Left colon (tissue), 2 donors: ENCODE results near the gene TRPV2. TPM values are rescaled to one million over a fixed set of nuclear protein-coding genes. Genes with fewer than 3 reads are reported as not detected.
"Not testable (repeated sequence)": the region's sequence is repeated elsewhere in the genome, so short reads cannot be mapped to it uniquely, and the experiment has no call there.

Experiments used
- ATAC-seq: fragments of 200-7000 bp; cut with Tn5 transposase; one replicate; pipeline ENCODE4 v1.9.1; 2020; ENCODE audit warnings: mild to moderate bottlenecking, moderate library complexity
- DNase-seq, 2 donors: peaks; one replicate each; pipeline ENCODE4 v3.0.0-alpha.2; 2020
- intact Hi-C, 2 donors: fragments of 100-400 bp; cut with DNase I in 1 of 2; cut with micrococcal nuclease in 1 of 2; formaldehyde crosslinking; loops; one replicate each; pipeline versions ENCODE4 v1.11.2 to v1.14.0; 2022; cut with DNase I, micrococcal nuclease
- total RNA-seq, 2 donors: library from RNA; stranded (reverse); fragmentation: NEBNext Ultra II Directional; extraction: Animal tissue kit (Norgen Biotek cat#: 25700); gene quantifications; one replicate each; pipeline ENCODE4 v1.2.1, GENCODE V29; 2021
- donor health status: DM: no; HTN: no; CAD: no.
- donor health status: DM: yes; HTN: yes; CAD: no.

Gene TRPV2
- total RNA-seq, 2 donors from 2014 or later: 4.4 to 9.2 TPM

DNA sequence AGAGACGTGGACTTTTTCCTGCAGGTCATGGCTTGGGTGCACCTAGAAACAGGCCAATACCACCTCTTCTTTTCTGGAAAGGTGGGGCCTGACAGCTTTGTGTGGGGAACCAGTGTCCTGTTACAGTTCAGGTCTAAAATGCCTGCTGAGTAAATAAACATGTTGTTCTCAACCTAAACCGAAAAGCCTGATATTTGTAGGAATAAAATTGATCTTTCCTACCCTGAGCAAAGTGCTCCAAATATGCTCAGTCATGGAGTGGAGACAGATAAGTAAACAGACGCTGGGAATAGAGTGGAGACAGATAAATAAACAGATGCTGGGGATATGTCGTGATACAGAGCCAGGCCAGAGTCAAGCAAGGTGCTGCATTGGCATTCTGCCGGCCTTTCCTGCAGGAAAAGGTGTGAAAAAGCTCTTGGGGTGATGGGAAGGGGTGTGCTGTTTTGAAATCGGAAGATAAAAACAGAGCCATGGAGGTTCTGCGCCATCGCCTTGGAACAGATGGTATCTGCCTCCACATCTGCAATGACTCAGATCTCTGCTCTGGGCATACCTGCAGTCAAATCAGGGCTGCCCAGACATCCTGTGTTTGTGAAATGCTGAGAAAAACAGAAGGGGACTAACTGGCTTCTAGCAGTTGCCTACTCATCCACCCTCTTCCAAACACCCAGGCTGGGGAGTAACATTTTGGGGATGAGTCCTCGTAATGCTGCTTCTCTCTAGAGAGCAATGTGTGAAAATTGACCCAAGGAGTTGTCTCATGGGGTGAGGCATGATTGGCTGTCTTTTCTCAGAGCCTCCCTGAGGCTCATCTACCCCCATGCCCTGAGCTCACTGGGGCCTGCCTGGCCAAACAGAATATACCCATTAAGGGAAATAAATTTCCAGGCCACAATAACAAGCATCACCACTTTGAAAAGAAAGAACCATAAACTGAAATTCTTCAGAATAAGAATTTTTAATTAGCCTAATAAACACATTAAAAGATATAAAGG, 16.8 kb upstream of the TRPV2 start:
- no peak for ATAC-seq
- DNase-seq: no peak
- intact Hi-C loops: no loop called here

DNA sequence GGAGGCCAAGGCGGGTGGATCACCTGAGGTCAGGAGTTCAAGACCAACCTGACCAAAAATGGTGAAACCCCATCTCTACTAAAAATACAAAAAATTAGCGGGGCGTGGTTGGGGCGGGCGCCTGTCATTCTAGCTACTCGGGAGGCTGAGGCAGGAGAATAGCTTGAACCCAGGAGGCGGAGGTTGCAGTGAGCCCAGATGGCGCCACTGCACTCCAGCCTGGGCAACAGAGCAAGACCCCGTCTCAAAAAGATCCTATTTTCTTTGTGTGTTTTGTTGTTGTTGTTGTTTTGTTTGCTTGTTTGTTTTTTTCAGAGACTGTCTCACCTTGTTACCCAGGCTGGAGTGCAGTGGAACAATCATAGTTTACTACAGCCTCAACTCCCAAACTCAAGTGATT, 11.5 kb upstream of the TRPV2 start:
- DNase-seq, ATAC-seq, intact Hi-C loops: not testable (repeated sequence)

DNA sequence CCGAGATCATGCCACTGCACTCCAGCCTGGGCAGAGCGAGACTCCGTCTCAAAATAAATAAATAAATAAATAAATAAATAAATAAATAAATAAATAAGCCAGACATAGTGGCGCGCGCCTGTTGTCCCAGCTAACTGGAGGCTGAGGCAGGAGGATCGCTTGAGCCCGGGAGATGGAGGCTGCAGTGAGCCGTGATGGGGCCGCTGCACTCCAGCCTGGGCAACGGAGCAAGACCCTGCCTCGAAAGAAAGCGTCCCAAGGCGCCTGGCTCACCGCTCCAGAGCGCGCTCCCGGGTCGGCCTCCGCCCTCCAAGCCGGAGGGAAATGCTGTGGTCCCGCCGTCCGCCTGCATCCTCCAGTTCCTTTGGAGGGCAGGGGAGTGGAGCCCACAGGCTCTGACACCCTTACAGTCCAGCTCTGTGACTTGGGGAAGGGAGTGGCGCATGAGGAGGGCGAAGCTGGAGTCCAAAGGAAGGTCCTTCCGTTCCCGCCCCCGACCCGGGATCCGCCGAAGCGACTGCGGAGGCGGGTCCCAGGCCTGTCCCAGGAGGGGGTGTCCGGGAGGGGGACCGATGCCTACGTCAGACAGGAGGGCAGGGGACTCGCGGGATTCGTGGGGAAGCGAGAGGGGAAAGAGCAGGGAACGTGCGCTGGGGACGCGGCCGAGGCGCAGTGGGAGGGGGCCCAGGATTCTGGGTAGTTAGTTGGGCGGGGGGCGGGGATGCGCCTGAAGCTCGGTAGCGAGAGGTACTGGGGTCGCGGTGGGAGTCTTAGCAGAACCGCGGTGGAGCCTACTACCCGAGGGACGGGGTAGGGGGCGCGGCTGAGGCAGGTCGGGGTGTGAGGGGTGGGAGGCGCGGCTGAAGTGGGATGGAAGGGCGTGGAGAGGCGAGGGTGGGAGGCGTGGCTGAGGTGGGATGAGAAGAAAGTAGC, 8.4 kb upstream of the TRPV2 start:
- peak; percentile 82 for ATAC-seq
- intact Hi-C loops: no loop called here
- peak in 1 of 2 donors; percentile 46 for DNase-seq

DNA sequence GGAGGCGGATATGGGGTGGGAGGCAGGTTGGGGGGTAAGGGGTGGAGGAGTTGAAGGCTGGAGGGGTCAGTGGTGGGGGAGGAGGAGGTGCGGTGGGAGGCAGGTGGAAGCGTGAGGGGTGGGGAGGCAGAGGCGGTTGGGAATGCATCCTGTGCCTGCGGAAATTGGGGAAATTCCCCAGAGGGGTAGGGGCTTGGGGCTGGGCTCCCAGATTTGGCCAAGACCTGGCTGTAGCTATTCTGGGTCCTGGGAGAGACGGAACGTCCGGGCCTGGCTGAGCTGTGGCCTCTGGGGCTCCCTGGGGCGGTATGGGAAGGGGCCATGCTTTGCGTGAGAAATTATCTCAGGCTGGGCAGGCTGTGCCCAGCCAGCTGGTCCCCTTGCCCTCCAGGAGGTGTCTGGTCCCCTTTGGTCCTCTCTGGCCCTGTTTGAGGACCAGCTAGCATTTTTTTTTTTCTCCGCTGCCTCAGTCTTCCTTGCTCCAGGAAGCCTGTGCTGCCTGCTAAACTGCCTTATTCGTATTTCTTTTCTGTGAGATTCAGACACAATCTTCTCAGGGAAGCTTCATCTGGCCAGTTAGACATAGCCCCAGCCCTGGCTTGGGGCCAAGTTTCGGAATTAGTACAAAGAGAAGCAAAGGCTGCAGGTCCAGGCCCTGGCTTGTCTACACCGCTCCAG, 7.3 kb upstream of the TRPV2 start:
- intact Hi-C loops: no loop called here
- peak; percentile 56 for ATAC-seq

DNA sequence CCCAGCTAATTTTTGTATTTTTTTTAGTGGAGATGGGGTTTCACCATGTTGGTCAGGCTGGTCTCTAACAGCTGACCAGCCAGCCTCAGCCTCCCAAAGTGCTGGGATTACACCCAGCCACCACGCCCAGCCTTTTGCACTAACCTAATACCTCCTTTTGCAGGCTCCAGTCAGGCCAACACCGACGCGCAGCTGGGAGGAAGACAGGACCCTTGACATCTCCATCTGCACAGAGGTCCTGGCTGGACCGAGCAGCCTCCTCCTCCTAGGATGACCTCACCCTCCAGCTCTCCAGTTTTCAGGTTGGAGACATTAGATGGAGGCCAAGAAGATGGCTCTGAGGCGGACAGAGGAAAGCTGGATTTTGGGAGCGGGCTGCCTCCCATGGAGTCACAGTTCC, 2.0 kb downstream of the TRPV2 start:
- DNase-seq: no peak
- ATAC-seq: no peak
- intact Hi-C loops: no loop called here

More for the DNA sequence above, 7.3 kb upstream of the TRPV2 start:
- peak; percentile 49 to 78 for DNase-seq

DNA sequence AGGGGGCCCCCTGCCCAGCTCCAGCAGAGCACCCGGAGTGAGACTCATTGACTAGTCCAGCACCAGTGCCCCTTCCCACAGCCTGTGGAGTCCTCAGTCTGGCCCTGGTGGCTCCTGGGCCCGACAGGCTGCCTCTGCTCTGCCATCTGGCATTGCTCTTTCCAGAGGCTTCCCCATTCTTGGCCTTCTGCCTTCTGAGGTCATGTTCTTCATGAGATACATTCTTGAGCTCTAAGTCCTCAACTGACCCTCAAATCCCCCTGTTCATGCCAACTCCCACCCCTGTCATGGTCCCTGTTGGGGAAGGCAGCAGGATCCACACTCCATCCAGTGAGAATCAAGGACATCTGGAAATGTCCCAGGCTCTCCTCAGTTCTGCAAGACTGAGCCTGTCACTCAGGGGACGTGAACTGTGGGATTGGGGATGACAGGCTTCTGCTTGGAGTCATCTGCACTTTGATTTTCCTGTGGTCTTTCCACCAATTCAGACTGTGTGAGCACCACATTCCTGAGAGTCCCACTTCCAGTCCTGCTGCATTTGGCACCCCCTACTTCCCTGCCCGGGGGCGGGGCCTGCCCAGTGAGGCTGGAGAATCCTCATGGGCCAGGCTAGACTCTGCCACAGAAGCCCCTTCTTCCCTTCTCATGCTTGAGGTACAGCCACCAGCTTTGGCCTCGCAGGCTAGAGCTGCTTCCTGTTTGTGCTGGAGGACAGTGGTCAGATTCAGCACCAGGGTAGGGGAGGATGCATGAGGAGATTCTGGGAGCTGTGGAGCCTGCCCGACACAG, 2.7 kb downstream of the TRPV2 start:
- ATAC-seq: no peak
- intact Hi-C loops: no loop called here

DNA sequence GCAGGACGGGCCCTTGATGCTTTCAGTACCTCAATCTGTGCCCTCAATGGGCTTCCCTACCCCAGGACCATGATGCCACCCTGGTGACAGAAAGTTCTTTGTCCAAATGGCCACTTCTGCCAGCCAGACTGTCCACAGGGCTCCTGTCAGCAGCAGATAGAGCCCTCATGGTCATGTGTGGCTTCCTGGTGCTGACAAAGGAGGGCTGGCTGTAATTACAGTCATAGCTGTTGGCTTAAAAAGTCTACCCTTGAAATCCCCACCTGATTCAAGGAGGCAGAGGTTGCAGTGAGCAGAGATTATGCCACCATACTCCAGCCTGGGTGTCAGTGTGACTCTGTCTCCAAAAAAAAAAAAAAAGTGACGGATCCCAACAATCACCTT, 3.3 kb downstream of the TRPV2 start:
- DNase-seq (no peak), ATAC-seq (no peak)
- intact Hi-C loops: no loop called here

More for the DNA sequence above, 2.7 kb downstream of the TRPV2 start:
- no peak for DNase-seq

DNA sequence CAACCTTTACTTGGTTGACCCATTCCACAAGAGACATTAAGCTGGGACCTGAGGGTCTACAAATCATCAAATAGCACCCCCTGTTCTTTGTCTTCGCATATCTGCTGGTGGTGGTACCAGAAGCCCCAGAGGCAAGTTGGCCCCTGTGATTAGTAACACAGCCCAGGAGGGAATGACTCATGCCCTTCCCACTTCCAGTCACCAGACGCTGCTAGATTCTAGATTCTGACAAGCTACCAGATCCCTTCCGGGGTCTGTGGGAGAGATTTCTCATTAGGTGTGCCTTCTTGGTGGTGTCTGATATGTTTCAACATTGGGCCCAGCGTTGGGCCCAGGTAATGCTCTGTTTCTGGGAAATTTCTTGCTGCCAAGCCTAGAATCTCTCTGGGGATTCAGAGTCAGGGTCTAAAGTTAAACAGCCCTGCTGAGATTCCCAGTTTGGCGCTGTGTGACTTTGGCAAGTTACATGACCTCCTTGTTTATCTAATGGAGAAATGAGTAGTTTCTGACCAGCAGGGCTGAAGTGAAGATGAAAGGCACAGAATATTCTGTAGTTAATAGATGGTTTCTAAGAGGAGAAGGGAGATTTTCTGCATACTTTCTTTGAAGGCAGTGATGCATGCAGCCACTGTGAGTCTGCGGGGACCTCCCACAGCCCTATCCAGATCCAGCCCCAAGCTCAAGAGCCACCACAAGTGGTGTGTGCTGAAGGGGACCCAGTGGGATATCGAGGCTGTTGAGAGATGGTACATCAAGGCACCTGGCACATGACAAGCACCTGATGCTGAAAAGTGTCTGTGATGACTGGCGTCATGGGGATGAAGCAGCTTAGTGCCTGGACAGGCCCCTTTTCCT, 3.9 kb downstream of the TRPV2 start:
- ATAC-seq: no peak
- DNase-seq: no peak
- intact Hi-C loops: no loop called here

DNA sequence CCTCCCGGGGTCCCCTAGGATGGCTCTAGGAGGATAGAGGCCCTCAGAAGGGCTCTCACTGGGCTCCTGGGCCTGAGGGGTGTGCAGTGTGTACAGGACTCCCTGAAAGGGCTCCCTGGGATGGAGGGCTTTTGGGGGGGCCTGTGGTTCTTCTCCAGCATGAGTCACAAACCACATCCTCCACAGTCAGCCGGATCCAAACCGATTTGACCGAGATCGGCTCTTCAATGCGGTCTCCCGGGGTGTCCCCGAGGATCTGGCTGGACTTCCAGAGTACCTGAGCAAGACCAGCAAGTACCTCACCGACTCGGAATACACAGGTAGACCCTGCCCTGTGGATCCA, 4.5 kb downstream of the TRPV2 start:
- intact Hi-C loops: no loop called here

DNA sequence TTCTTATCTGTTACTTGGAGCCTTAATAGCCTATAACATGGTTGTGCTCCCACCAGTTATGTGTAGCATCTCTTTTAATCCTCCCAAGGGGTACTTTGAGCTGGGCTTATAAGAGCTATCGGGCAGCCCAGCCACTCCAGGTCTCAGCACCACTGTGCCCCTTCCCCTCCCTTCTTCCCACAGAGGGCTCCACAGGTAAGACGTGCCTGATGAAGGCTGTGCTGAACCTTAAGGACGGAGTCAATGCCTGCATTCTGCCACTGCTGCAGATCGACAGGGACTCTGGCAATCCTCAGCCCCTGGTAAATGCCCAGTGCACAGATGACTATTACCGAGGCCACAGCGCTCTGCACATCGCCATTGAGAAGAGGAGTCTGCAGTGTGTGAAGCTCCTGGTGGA, 7.0 kb downstream of the TRPV2 start:
- ATAC-seq (no peak), DNase-seq (no peak)
- intact Hi-C loops: no loop called here

More for the DNA sequence above, 4.5 kb downstream of the TRPV2 start:
- no peak for DNase-seq
- no peak for ATAC-seq

DNA sequence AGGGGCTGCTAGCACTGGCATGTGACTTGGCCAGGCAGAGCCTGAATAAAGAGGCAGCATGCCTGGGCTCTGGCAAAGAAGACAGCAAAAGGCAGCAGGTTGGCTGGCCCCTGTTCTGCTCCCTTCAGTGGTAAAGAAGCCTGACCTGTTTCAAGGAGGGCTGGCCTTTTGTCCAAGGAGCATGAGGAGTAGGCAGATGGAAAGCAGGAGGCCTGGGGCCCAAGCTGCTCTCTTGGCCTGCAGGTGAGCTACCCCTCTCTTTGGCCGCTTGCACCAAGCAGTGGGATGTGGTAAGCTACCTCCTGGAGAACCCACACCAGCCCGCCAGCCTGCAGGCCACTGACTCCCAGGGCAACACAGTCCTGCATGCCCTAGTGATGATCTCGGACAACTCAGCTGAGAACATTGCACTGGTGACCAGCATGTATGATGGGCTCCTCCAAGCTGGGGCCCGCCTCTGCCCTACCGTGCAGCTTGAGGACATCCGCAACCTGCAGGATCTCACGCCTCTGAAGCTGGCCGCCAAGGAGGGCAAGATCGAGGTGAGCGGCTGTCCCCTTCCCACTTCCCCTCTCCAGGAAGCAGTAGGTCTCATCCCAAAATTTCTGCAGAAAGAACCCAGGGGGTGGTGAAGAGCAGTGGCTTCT, 8.0 kb downstream of the TRPV2 start:
- ATAC-seq (no peak), DNase-seq (no peak)
- intact Hi-C loops: no loop called here

DNA sequence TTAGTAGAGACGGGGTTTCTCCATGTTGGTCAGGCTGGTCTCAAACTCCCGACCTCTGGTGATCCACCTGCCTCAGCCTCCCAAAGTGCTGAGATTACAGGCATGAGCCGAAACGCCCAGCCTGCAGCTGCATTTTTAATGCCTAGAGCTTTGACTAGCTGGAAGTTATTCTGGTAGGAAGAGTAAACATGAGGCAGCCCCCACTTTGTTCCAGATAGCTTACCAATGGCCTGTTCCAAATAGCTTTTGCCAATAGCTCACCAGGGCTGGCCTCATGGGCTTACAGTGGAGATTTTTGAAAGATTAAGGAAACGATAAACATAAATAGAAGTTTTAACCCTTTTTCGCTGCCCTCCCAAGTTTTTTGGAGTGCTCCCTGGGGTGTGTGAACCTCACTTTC, 9.8 kb downstream of the TRPV2 start:
- ATAC-seq (no peak), DNase-seq (no peak)
- intact Hi-C loops: no loop called here

DNA sequence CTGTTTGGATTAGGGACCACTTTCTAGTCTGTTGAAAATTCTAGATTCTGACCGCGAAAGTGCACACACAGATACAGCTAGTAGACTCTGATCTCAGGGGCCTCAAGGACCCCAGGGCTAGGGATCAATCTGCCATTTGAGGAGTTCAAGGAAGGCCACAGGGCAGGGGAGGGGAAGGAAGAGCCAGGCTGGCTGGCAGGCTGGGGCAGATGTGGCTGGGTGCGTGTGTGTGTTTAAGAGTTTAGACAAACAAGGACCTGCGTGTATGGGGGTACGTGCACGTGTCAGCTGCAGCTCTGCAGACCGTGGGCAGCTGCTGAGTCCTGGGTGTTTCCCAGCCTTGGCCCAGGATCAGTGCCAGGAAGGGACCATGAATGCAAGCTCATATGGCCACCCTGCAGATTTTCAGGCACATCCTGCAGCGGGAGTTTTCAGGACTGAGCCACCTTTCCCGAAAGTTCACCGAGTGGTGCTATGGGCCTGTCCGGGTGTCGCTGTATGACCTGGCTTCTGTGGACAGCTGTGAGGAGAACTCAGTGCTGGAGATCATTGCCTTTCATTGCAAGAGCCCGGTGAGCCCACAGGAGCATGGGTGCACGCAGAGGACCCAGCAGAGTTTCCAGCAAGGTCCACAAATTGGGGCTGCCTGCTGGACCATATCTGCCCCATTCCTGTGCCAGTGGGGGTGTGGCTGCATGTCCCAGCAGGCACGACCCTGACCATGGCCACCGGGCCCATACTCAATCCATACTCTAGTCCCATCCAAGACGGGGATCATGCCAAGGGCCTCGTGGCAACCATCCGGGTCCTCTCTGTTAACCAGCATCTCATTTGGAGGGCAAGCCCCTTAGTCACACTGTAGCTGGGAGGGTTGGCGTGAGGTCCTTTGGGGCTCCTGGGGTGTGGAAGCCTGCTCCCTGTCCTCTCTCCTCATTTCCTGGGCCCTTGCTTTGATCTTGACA, 10.6 kb downstream of the TRPV2 start:
- intact Hi-C loops: no loop called here
- peak; percentile 69 for ATAC-seq
- no peak for DNase-seq

DNA sequence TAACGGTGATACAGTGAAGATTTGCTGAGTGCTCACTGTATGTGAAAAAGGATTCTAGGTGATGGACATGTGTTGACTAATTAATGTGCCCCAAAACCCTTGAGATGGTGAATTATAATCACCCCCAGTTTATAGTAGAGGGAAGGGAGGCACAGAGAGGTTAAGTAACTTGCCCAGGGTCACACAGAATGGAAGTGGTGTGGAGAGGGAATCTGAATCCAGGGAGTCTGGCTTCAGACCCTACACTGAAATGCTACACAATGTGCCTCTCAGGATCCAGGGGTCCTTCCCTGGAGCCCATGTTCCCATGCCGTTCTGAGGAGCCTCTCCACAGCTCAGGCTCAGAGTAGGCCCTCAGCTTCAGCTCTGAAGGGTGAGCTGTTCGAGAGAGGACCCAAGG, 11.6 kb downstream of the TRPV2 start:
- intact Hi-C loops: no loop called here
- ATAC-seq: no peak
- DNase-seq: no peak

DNA sequence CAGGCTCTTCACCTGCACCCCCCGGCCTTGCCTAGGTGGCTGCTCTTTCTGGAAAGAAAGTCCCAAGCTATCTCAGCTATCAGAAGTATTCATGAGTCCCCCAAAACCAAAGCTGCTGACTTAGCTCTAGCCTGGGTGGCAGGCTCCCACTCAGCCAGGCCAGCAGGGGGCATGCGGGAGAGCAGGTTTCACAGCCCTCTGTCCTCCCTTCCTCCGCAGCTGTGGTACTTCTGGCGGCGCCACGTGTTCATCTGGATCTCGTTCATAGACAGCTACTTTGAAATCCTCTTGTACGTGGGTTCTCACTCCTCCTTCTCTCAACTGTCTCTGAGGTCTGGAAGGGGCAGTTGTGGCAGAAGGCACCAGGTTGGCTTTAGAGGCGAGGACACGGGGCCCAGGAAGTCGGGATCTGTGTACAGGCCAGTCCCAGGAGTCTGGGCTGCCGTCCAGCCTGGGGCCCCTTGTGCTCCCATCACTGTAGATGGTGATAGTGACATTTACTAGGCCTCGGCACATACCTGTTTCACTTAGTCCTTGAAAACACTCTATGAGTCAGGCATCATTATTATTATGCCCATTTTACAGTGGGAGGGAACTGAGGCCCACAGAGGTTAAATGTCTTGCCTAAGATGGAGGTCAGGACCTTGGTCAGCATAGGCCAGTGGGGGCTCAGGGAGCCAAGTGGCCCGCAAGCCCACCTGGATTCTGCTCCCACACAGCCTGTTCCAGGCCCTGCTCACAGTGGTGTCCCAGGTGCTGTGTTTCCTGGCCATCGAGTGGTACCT, 12.9 kb downstream of the TRPV2 start:
- ATAC-seq: peak; percentile 87

More for the DNA sequence above, 12.9 kb downstream of the TRPV2 start:
- DNase-seq: peak in 1 of 2 donors; percentile 71
- intact Hi-C loops: no loop called here
